ENCODE data around the gene MAOB. TPM values are rescaled to one million over a fixed set of nuclear protein-coding genes. Genes with fewer than 3 reads are reported as not detected.

MAOB gene
- total RNA-seq, 1 experiment from 2014 or later: 1.1 TPM

- no peaks in the 10 kb centered on the region for H3K27me3 ChIP-seq (ENCODE audit: insufficient read depth, low read length)
- peaks cover 7 to 8% of the 10 kb centered on the region in 2 experiments for H3K4me1 Mint-ChIP-seq
- no peaks in the 10 kb centered on the region for H3K79me2 ChIP-seq (ENCODE audit: insufficient read depth, low read length)
- no peak overlapping the region for H3K27ac Mint-ChIP-seq
- H3K36me3 Mint-ChIP-seq (ENCODE audit: insufficient read depth in 1 of 3, low read depth in 3 of 3): peaks cover 0 to 8% (median 0%) of the 10 kb centered on the region in 3 experiments; a peak in 3 of 7 replicates
- no peaks in the 10 kb centered on the region; the same call in 1 of the 2 replicates for H3K27me3 Mint-ChIP-seq (ENCODE audit: low read depth)
- no peak for TF ChIP-seq CTCF (conservative IDR thresholded peaks at IDR 0.05)
- no peak overlapping the region for H2BK120ac ChIP-seq (ENCODE audit: low read depth, low read length, poor library complexity, severe bottlenecking)
- H3K4me3 Mint-ChIP-seq: no peak overlapping the region
- no peak overlapping the region for H2AK5ac ChIP-seq (ENCODE audit: insufficient read length, low read length)
- no peak overlapping the region for H3K4me2 ChIP-seq (ENCODE audit: insufficient read depth, insufficient read length, low read length)
- H3K4me1 ChIP-seq (ENCODE audit: insufficient read depth, low read length): no peaks in the 10 kb centered on the region
- H3K9me3 Mint-ChIP-seq: peaks cover 41 to 58% of the 10 kb centered on the region in 2 experiments
- H3K4ac ChIP-seq (ENCODE audit: low read depth, low read length): no peak overlapping the region
- H3K9me3 ChIP-seq (ENCODE audit: control insufficient read depth, low read depth, low read length): no peaks in the 10 kb centered on the region
- H4K5ac ChIP-seq (ENCODE audit: insufficient read length, low read depth, low read length): no peak overlapping the region
- H3K14ac ChIP-seq (ENCODE audit: insufficient read depth, low read length): no peak overlapping the region; the same call in 1 of the 2 replicates
- no peak overlapping the region for H2AFZ ChIP-seq (ENCODE audit: low read length)
- no peak overlapping the region for H3T11ph ChIP-seq (ENCODE audit: low read length)
- no peak overlapping the region for H3K23ac ChIP-seq (ENCODE audit: insufficient read length, low read depth, low read length)
- no CpG with 5 or more reads among the region's 6 CpGs for WGBS (ENCODE audit: extremely low coverage, insufficient read length, low lambda C conversion rate)
- no peak overlapping the region for H2BK20ac ChIP-seq (ENCODE audit: low read depth, low read length, poor library complexity, severe bottlenecking)
- H4K8ac ChIP-seq (replicated peaks; ENCODE audit: insufficient read length, low read depth, low read length): no peak overlapping the region
- no peak overlapping the region for H2BK12ac ChIP-seq (ENCODE audit: insufficient read length, low read depth, low read length)
- H4K20me1 ChIP-seq (ENCODE audit: control insufficient read depth, insufficient read depth, insufficient read length): no peaks in the 10 kb centered on the region
- no peak overlapping the region for H2BK15ac ChIP-seq (ENCODE audit: low read depth, low read length)
- no peak overlapping the region for H3K9ac ChIP-seq (ENCODE audit: extremely low read depth, insufficient read length, low read length)
- H3K23me2 ChIP-seq (ENCODE audit: insufficient read length, low read depth, low read length, poor library complexity, severe bottlenecking): no peaks in the 10 kb centered on the region
- no peak overlapping the region for H3K27ac ChIP-seq (ENCODE audit: insufficient read length, low read depth, low read length)
- no peaks in the 10 kb centered on the region for H3K79me1 ChIP-seq (ENCODE audit: insufficient read depth, low read depth, low read length, poor library complexity, severe bottlenecking)
- DNase-seq: no peak
- H3K18ac ChIP-seq (ENCODE audit: insufficient read length, low read depth, low read length): no peak overlapping the region
- H4K91ac ChIP-seq (ENCODE audit: insufficient read length, low read depth, low read length): no peak overlapping the region
- H2BK5ac ChIP-seq (ENCODE audit: insufficient read length, low read length): no peak overlapping the region
- no peak overlapping the region for H3K56ac ChIP-seq (ENCODE audit: insufficient read length, low read depth, low read length)
Observed at GRCh38 chrX:43735534-43735933, 146.7 kb downstream of the MAOB start.
